Mesodermal cell (in vitro differentiated cells): ENCODE data around the gene EDC3.
"Not testable (repeated sequence)": the region's sequence is repeated elsewhere in the genome, so short reads cannot be mapped to it uniquely, and the experiment has no call there.

Experiments
- H3K27ac ChIP-seq: 2 replicates; pipeline ENCODE4 v1.7.0; 2013; ENCODE audit warnings: mild to moderate bottlenecking, low read depth, low read length, moderate library complexity; ENCODE audit not compliant: severe bottlenecking
- H3K36me3 ChIP-seq: 2 replicates; pipeline ENCODE4 v1.7.1; 2013; ENCODE audit warnings: mild to moderate bottlenecking, low read length, moderate library complexity; ENCODE audit not compliant: control insufficient read depth, insufficient read depth
- H3K4me1 ChIP-seq: one replicate; pipeline ENCODE4 v1.7.1; 2013; ENCODE audit warnings: mild to moderate bottlenecking, low read length; ENCODE audit not compliant: insufficient read depth, control insufficient read depth, poor library complexity, severe bottlenecking
- H3K4me3 ChIP-seq: 2 replicates; pipeline ENCODE4 v1.7.0; 2013; ENCODE audit warnings: low read length, control low read depth, mild to moderate bottlenecking; ENCODE audit not compliant: insufficient read depth, poor library complexity, severe bottlenecking; ENCODE audit errors: extremely low read depth
- H3K9me3 ChIP-seq: 2 replicates; pipeline ENCODE4 v1.7.1; 2013; ENCODE audit warnings: mild to moderate bottlenecking, low read length, moderate library complexity; ENCODE audit not compliant: control insufficient read depth
- WGBS, 2 experiments: methylation state at CpG; one replicate each; pipeline ENCODE4 v1.1.5; 2013; ENCODE audit warnings: missing lambda C conversion rate in 2 of 2; ENCODE audit not compliant: insufficient coverage in 2 of 2; 5-methylcytosine and 5-hydroxymethylcytosine counted together

EDC3 gene

DNA sequence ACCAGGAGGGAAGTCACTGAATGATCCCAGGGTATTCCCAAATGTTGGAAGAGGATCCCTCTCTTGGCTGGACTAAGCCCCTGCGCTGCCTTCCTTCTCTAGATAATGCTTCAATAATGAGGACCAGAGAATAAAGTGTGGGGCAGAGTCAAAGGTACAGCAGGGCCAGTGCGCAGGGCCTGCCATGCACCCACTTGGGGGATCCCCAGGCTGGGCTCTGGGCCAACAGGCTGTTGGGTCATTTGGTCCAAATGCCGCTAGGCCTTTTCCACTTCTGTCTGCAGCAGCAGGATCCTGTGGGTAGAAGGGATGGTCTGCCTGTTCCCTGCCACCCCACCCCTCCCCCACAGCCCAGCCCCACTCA is 85.9 kb downstream of the EDC3 start:
- no peak overlapping the region for H3K4me3 ChIP-seq
- peaks cover 12% of the 10 kb centered on the region for H3K4me1 ChIP-seq
- WGBS, 2 experiments: 87 to 100% methylated on average over 2 to 3 of the region's 3 CpGs
- H3K9me3 ChIP-seq: no peaks in the 10 kb centered on the region
- H3K27ac ChIP-seq: no peak overlapping the region
- H3K36me3 ChIP-seq: no peaks in the 10 kb centered on the region

DNA sequence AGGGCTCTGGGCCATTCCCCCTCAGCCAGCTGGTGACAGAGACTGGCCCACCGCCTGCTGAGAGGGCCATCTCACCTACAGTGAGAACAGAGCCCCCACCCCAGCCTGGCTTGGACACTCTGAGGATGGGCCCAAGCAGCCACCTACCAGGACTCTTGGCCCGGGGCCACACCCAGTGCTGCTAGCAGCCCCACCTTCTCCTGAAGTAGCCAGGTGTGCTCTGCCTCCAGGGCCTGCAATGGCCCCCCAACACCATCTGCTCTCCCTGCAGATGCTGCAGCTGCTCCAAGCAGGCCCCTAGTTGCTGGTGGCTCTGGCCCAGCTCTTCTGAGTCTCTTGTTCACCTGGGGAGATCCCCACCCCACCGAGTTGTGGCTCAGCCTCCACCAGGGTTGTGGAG is 87.0 kb downstream of the EDC3 start:
- WGBS, 2 experiments: 88 to 100% methylated on average over 2 of the region's 3 CpGs
- no peaks in the 10 kb centered on the region for H3K9me3 ChIP-seq
- peaks cover 12% of the 10 kb centered on the region for H3K4me1 ChIP-seq
- no peaks in the 10 kb centered on the region for H3K36me3 ChIP-seq
- H3K27ac ChIP-seq: no peak overlapping the region
- no peak overlapping the region for H3K4me3 ChIP-seq

GRCh38 chr15:74605795-74606150 is 90.1 kb downstream of the EDC3 start:
- peaks cover 9% of the 10 kb centered on the region for H3K4me1 ChIP-seq
- H3K27ac ChIP-seq: no peak overlapping the region
- H3K9me3 ChIP-seq: no peaks in the 10 kb centered on the region
- no peaks in the 10 kb centered on the region for H3K36me3 ChIP-seq
- no peak overlapping the region for H3K4me3 ChIP-seq
- WGBS, 2 experiments: 88 to 92% methylated on average over 1 of the region's 1 CpG

DNA sequence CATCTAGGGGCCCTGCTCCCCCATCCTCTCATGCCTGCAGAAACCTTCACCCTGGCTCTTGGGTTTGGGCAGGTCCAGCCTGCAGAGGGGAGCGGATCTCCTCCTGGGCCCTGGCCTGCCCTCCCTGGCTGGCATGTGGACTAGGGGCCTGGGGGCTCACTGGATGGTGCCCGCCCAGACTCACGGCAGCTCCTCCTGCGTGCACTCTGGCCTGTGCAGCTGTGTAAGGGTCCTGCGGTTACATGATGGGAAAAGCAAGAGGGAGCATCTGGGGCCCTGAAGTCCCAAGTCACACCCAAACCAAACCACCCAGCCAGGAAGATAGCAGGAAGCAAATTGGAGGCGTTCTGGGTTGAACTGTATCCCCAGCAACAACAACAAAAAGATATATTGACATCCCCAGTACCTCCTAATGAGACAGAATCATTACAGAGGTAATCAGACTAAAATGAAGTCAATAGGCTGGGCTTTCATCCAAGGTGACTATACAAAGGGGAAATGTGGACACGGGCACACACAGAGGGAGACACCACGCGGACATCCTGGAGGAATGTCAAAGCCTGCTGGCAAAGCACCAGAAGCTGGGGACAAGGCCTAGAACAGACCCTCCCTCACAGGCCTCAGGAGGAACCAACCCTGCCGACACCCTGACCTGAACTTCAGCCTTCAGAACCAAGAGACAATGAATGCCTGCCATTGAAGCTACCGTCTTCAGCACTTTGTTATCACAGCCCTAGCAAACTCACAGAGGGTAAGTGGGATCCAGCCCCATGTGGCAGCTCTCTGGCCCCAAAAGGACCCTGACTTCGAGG is 90.6 kb downstream of the EDC3 start:
- Histone ChIP-seq H3K4me3 (no peak overlapping the region), H3K27ac (no peak overlapping the region), H3K36me3 (peaks cover 3% of the 10 kb centered on the region), H3K4me1 (peaks cover 4% of the 10 kb centered on the region), H3K9me3 (no peaks in the 10 kb centered on the region)
- 92 to 100% methylated on average over 7 of the region's 12 CpGs for WGBS, 2 experiments

- Histone ChIP-seq H3K36me3 (peaks cover 8% of the 10 kb centered on the region), H3K4me3 (no peak overlapping the region), H3K4me1 (no peaks in the 10 kb centered on the region), H3K9me3 (no peaks in the 10 kb centered on the region), H3K27ac (no peak overlapping the region)
- WGBS, 2 experiments: 88 to 92% methylated on average over 7 to 10 of the region's 11 CpGs
Measured at GRCh38 chr15:74603789-74604705, 91.8 kb downstream of the EDC3 start.

DNA sequence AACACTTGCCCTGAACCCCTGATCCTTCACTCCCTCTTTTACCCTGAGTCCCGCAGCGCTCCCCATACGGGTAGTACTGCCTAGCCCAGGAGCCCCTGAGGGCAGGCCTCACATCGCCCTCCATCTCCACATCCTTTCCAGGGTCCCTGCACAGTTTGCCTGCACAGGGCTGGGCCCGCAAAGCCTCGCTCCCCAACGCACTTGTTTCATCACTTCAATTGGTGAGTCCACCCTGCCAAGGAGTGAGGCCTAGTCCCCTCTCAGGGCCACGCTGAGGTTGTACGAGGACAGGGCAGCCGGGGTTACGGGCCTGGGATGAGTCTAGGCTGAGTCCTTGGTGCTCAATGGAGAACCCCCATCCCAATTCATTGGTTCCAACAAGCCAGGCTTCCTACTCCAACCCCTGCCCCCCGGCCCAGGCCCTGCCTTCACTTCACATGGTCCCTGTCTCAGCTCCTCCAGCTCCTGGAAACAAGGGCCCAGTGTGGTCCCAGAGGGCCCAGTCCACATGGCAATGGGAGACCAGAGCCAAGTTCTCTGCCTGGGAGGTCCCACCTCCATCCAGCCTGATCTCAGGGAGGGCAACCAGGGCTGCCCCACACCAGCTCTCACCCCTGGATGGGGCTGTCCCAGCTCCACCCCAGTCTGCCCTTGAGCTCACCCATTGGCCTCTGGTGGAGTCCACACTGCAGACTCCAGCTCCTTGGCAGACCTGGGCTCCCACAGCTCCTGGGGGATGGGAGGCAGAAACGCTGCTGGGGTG is 92.6 kb downstream of the EDC3 start:
- H3K9me3 ChIP-seq: no peaks in the 10 kb centered on the region
- H3K27ac ChIP-seq: no peak overlapping the region
- H3K4me1 ChIP-seq: no peaks in the 10 kb centered on the region
- H3K4me3 ChIP-seq: no peak overlapping the region
- H3K36me3 ChIP-seq: peaks cover 16% of the 10 kb centered on the region
- 93 to 97% methylated on average over 11 to 13 of the region's 13 CpGs for WGBS, 2 experiments

- Histone ChIP-seq H3K4me1 (no peaks in the 10 kb centered on the region), H3K4me3 (no peak overlapping the region), H3K36me3 (peaks cover 41% of the 10 kb centered on the region), H3K9me3 (no peaks in the 10 kb centered on the region), H3K27ac (no peak overlapping the region)
- 95% methylated on average over 15 of the region's 15 CpGs for WGBS, 2 experiments
Measured at GRCh38 chr15:74599156-74599555, 96.7 kb downstream of the EDC3 start.

GRCh38 chr15:74598126-74598842 is 97.5 kb downstream of the EDC3 start:
- no peaks in the 10 kb centered on the region for H3K9me3 ChIP-seq
- no peaks in the 10 kb centered on the region for H3K4me1 ChIP-seq
- 84 to 86% methylated on average over 24 to 26 of the region's 26 CpGs for WGBS, 2 experiments
- peaks cover 50% of the 10 kb centered on the region for H3K36me3 ChIP-seq
- H3K4me3 ChIP-seq: no peak overlapping the region
- H3K27ac ChIP-seq: no peak overlapping the region

DNA sequence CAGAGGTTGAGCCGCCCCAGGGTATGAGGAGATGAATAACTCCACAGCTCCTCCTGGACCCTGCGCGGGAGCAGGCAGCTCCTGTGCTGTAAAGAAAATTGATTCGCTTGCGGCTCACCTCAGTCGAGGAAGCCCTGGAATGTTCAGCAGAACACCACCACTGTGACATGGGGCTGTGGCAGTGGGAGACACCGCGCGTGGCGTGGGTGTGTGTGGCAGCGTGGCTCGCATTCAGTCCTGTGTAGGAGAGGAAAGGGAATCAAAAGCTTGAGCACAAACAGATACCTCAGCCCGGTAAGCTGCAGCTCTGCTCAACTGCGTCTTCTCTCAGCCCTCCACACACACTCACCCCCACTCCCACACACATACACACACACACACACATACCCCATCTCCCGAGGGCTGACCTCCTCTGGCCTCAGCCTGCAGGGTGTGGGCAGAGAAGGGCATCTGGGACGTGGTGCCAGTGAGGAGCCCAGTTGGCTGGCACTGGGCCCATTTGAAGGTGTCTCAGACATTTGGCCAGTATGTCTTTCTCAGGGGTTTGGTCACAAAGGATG is 98.6 kb downstream of the EDC3 start:
- H3K36me3 ChIP-seq: peaks cover 60% of the 10 kb centered on the region
- H3K4me3 ChIP-seq, H3K4me1 ChIP-seq, H3K9me3 ChIP-seq, H3K27ac ChIP-seq: not testable (repeated sequence)
- WGBS, 2 experiments: 100% methylated on average over 2 to 6 of the region's 16 CpGs

- H3K4me3 ChIP-seq, H3K4me1 ChIP-seq, H3K9me3 ChIP-seq, H3K27ac ChIP-seq: not testable (repeated sequence)
- 90 to 100% methylated on average over 1 to 2 of the region's 11 CpGs for WGBS, 2 experiments
- H3K36me3 ChIP-seq: peaks cover 65% of the 10 kb centered on the region
Measured at GRCh38 chr15:74596736-74597135, 99.1 kb downstream of the EDC3 start.
